PFSK-1 (cell line): ENCODE measurements around the gene OTULIN.

Source experiments
- POLR2AphosphoS5 ChIP-seq: IDR thresholded peaks from 2 replicates; pipeline ENCODE4 v1.6.1; 2012; ENCODE audit warnings: low read depth, mild to moderate bottlenecking, control low read depth, low read length, moderate library complexity
- SIN3A ChIP-seq: IDR thresholded peaks from 2 replicates; pipeline ENCODE4 v1.6.1; 2012; ENCODE audit warnings: mild to moderate bottlenecking, low read length, moderate library complexity, borderline replicate concordance; ENCODE audit not compliant: insufficient read depth

DNA sequence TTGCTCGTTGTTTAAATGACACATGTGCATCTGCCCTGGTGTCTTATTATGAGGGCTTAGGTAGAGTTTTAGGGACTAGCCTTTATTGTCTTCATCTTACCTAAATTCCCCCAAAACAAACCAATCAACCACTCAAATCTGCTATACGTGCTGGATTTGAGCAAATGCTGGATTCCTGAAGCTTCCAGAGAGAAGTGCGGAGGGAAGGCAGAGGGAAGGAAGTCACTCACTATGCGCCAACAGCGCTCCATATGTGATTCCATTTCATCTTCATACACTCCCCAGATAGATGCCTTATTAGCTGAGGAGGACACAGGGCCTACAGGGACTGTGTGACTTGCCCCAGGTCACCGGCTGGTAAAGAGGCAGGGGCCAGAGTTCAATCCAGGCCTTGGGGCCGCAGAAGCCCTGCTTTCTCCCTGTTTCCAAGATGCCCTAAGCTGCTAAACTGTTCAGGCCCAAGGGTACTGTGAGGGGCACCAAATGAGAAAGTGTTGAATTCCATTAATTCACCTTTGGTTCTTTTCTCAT is 63.5 kb downstream of the OTULIN start:
- no peak for TF ChIP-seq POLR2AphosphoS5
- TF ChIP-seq SIN3A, result no peak
